Parathyroid adenoma (tissue), 2 donors: ENCODE measurements around the gene OGG1.

Experiments
- H2AFZ ChIP-seq: fragments of 300-600 bp; sonication (generic); one replicate; pipeline ENCODE4 v1.7.0; 2017; ENCODE audit warnings: antibody characterized with exemption, mild to moderate bottlenecking
- H3K27ac ChIP-seq: fragments of 300-600 bp; sonication (generic); one replicate; pipeline ENCODE4 v1.7.0; 2017
- H3K27me3 ChIP-seq: fragments of 300-600 bp; sonication (generic); one replicate; pipeline ENCODE4 v1.7.0; 2017; ENCODE audit warnings: low read length; ENCODE audit not compliant: control insufficient read depth, insufficient read depth
- H3K36me3 ChIP-seq: fragments of 300-600 bp; sonication (generic); one replicate; pipeline ENCODE4 v1.7.0; 2017; ENCODE audit warnings: low read length; ENCODE audit not compliant: control insufficient read depth, insufficient read depth
- H3K4me1 ChIP-seq: fragments of 300-600 bp; sonication (generic); one replicate; pipeline ENCODE4 v1.7.0; 2017; ENCODE audit warnings: control low read depth
- H3K4me2 ChIP-seq: fragments of 300-600 bp; sonication (generic); one replicate; pipeline ENCODE4 v1.7.0; 2017; ENCODE audit warnings: low read length
- H3K4me3 ChIP-seq: fragments of 300-600 bp; sonication (generic); one replicate; pipeline ENCODE4 v1.7.0; 2017; ENCODE audit warnings: low read depth, low read length
- H3K79me2 ChIP-seq: fragments of 300-600 bp; sonication (generic); one replicate; pipeline ENCODE4 v1.7.0; 2017; ENCODE audit warnings: control low read depth
- H3K9ac ChIP-seq: fragments of 300-600 bp; sonication (generic); one replicate; pipeline ENCODE4 v1.7.0; 2017; ENCODE audit warnings: mild to moderate bottlenecking
- H3K9me3 ChIP-seq: fragments of 300-600 bp; sonication (generic); one replicate; pipeline ENCODE4 v1.7.0; 2017; ENCODE audit warnings: low read length; ENCODE audit not compliant: control insufficient read depth
- TF ChIP-seq, protein P1 (sequence below): fragments of 300-600 bp; sonication (generic); IDR thresholded peaks from one replicate; pipeline ENCODE4 v1.7.0; 2017; ENCODE audit warnings: antibody characterized with exemption, mild to moderate bottlenecking
- donor health status: primary hyperparathyroidism.

Gene OGG1

DNA sequence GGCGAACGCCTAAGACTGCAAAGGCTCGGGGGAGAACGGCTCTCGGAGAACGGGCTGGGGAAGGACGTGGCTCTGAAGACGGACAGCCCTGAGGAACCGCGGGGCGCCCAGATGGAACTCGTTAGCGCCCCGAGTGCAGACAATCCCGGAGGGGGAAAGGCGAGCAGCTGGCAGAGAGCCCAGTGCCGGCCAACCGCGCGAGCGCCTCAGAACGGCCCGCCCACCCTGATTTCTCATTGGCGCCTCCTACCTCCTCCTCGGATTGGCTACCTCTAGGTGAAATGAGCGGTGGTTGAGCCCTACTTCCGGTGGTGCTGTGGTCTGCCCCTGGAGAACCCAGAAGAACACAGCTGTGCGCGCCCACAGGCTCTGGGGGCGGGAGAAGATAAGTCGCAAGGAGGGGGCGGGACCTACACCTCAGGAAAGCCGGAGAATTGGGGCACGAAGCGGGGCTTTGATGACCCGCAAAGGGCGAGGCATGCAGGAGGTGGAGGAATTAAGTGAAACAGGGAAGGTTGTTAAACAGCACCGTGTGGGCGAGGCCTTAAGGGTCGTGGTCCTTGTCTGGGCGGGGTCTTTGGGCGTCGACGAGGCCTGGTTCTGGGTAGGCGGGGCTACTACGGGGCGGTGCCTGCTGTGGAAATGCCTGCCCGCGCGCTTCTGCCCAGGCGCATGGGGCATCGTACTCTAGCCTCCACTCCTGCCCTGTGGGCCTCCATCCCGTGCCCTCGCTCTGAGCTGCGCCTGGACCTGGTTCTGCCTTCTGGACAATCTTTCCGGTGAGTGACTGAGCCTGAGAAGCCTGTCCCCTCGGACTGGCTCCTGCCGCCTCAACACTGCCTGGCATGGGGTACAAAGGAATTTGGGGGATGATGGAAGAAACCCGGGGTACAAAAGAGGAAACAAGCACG lies at the start of gene OGG1:
Gene OGG1 (plus strand): TSS at position 308 of the 911 bp plus-strand sequence. CDS start 335 bp downstream, at position 643.
- Histone ChIP-seq H3K4me3 (peak within 1 kb of the TSS; percentile 85), H3K4me2 (peak within 1 kb of the TSS; percentile 100), H3K27me3 (no peaks in the 10 kb centered on the region), H3K27ac (peak within 1 kb of the TSS; percentile 96), H3K9ac (peak within 1 kb of the TSS; percentile 74), H2AFZ (peak within 1 kb of the TSS; percentile 100), H3K36me3 (no peaks in the 10 kb centered on the region), H3K79me2 (no peaks in the 10 kb centered on the region), H3K9me3 (no peaks in the 10 kb centered on the region), H3K4me1 (peaks cover 10% of the 10 kb centered on the region)
- TF ChIP-seq, protein P1, sequence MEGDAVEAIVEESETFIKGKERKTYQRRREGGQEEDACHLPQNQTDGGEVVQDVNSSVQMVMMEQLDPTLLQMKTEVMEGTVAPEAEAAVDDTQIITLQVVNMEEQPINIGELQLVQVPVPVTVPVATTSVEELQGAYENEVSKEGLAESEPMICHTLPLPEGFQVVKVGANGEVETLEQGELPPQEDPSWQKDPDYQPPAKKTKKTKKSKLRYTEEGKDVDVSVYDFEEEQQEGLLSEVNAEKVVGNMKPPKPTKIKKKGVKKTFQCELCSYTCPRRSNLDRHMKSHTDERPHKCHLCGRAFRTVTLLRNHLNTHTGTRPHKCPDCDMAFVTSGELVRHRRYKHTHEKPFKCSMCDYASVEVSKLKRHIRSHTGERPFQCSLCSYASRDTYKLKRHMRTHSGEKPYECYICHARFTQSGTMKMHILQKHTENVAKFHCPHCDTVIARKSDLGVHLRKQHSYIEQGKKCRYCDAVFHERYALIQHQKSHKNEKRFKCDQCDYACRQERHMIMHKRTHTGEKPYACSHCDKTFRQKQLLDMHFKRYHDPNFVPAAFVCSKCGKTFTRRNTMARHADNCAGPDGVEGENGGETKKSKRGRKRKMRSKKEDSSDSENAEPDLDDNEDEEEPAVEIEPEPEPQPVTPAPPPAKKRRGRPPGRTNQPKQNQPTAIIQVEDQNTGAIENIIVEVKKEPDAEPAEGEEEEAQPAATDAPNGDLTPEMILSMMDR: peak; percentile 44

DNA sequence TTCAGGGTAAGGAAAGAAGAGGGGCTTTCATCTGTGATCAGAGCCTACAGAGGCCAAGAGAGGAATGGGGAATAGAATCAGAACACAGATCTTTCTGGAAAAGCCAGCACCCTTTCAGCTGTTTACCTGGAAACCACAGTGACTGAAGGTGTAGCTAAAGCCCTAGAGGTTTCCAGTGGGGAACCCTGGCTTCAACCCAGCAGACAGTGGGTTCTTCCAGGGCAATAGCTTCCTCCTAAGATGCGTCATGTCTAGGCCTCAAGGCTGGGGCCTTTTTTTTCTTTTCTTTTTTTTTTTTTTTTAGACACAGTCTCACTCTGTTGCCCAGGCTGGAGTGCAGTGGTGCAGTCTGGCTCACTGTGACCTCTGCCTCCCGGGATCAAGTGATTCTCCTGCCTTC lies 49.2 kb upstream of the OGG1 start:
- no peak overlapping the region for H3K4me3 ChIP-seq
- H3K9me3 ChIP-seq: no peaks in the 10 kb centered on the region
- no peak overlapping the region for H3K27ac ChIP-seq
- H3K27me3 ChIP-seq: no peaks in the 10 kb centered on the region
- no peaks in the 10 kb centered on the region for H3K36me3 ChIP-seq
- H3K79me2 ChIP-seq: no peaks in the 10 kb centered on the region
- H3K4me2 ChIP-seq: no peak overlapping the region
- H3K9ac ChIP-seq: no peak overlapping the region
- no peaks in the 10 kb centered on the region for H3K4me1 ChIP-seq
- H2AFZ ChIP-seq: no peak overlapping the region
- TF ChIP-seq, protein P1: no peak

DNA sequence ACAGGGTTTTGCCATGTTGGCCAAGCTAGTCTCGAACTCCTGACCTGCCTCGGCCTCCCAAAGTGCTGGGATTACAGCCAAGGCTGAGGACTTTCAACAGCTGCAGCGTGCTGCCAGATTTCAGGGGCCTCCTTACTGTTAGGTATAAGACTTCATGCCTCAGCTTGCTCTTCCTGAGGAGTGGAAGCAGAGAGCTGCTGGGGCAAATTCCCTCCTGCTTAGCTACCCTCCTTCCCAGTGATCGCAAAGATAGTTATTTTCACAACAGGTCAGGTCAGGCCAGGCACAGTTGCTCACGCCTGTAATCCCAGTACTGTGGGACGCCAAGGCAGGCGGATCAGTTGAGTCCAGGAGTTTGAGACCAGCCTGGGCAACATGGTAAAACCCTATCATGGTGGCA lies 48.7 kb upstream of the OGG1 start:
- Histone ChIP-seq H2AFZ (no peak overlapping the region), H3K9ac (no peak overlapping the region), H3K79me2 (no peaks in the 10 kb centered on the region), H3K4me2 (no peak overlapping the region), H3K27ac (no peak overlapping the region), H3K4me1 (no peaks in the 10 kb centered on the region), H3K36me3 (no peaks in the 10 kb centered on the region), H3K4me3 (no peak overlapping the region), H3K27me3 (no peaks in the 10 kb centered on the region), H3K9me3 (no peaks in the 10 kb centered on the region)
- TF ChIP-seq, protein P1: no peak

DNA sequence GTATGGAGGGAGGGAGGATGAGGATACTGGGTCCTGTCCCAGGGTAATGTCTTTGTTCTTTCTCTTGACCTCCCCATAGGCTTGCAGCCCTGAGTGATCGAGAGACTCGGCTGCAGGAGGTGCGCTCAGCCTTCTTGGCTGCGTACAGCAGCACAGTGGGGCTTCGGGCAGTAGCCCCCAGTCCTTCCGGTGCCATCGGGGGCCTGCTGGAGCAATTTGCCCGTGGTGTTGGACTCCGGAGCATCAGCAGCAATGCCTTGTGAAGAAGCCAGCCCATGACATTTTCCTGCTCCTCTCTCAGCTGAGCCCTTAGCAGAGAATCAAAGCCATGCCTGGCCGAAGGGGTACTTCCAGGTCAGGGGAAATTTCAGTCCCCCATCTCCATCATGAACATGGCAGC lies 48.0 kb upstream of the OGG1 start:
- H3K36me3 ChIP-seq: no peaks in the 10 kb centered on the region

More for the DNA sequence above, 48.0 kb upstream of the OGG1 start:
- no peak overlapping the region for H2AFZ ChIP-seq
- H3K9ac ChIP-seq: no peak overlapping the region
- no peak overlapping the region for H3K4me2 ChIP-seq
- H3K9me3 ChIP-seq: no peaks in the 10 kb centered on the region
- no peaks in the 10 kb centered on the region for H3K79me2 ChIP-seq
- TF ChIP-seq, protein P1: no peak
- H3K4me1 ChIP-seq: no peaks in the 10 kb centered on the region
- H3K4me3 ChIP-seq: no peak overlapping the region
- H3K27me3 ChIP-seq: no peaks in the 10 kb centered on the region
- H3K27ac ChIP-seq: no peak overlapping the region
